GM04503 (cell line): ENCODE results near the gene TMEM30A.

Source experiments
- DNase-seq: peaks from one replicate; pipeline ENCODE4 v3.0.0-alpha.2; 2012; ENCODE audit warnings: low read depth

TMEM30A gene

GRCh38 chr6:75262716-75263400 is 21.7 kb downstream of the TMEM30A start:
- no peak for DNase-seq

GRCh38 chr6:75261299-75261698 is 23.3 kb downstream of the TMEM30A start:
- no peak for DNase-seq

- no peak for DNase-seq
These were observed 27.1 kb downstream of the TMEM30A start for GRCh38 chr6:75257343-75258087.

GRCh38 chr6:75250552-75250951 is 34.0 kb downstream of the TMEM30A start:
- DNase-seq, result no peak

GRCh38 chr6:75249837-75250236 is 34.8 kb downstream of the TMEM30A start:
- DNase-seq, result no peak

GRCh38 chr6:75246386-75246785 is 38.2 kb downstream of the TMEM30A start:
- no peak for DNase-seq

- DNase-seq, result no peak
These were observed 40.5 kb downstream of the TMEM30A start for GRCh38 chr6:75244063-75244584.

GRCh38 chr6:75243333-75244062 is 41.1 kb downstream of the TMEM30A start, which contains the start of gene COX7A2:
Gene COX7A2, minus strand, starts transcription at chr6:75243801. Its CDS starts 67 bp downstream, at chr6:75243734.
- DNase-seq, result peak; percentile 93

- no peak for DNase-seq
These were observed 48.0 kb downstream of the TMEM30A start for GRCh38 chr6:75236630-75237029.

GRCh38 chr6:75235271-75235670 is 49.3 kb downstream of the TMEM30A start:
- no peak for DNase-seq

- DNase-seq, result no peak
These were observed 50.3 kb downstream of the TMEM30A start for GRCh38 chr6:75234126-75234865.

- DNase-seq, result no peak
These were observed 51.4 kb downstream of the TMEM30A start for GRCh38 chr6:75233092-75233615.

GRCh38 chr6:75230484-75231325 is 53.9 kb downstream of the TMEM30A start:
- DNase-seq, result peak; percentile 33

- DNase-seq, result no peak
These were observed 60.2 kb downstream of the TMEM30A start for GRCh38 chr6:75224303-75224926.

- no peak for DNase-seq
These were observed 61.2 kb downstream of the TMEM30A start for GRCh38 chr6:75223428-75223827.

GRCh38 chr6:75222261-75222660 is 62.3 kb downstream of the TMEM30A start:
- no peak for DNase-seq

GRCh38 chr6:75221116-75221515 is 63.5 kb downstream of the TMEM30A start:
- no peak for DNase-seq

- no peak for DNase-seq
These were observed 64.2 kb downstream of the TMEM30A start for GRCh38 chr6:75220357-75220756.

- DNase-seq, result no peak
These were observed 65.3 kb downstream of the TMEM30A start for GRCh38 chr6:75219263-75219662.

- no peak for DNase-seq
These were observed 67.4 kb downstream of the TMEM30A start for GRCh38 chr6:75217193-75217592.
